ENCODE measurements around the gene DENND5B. TPM values are rescaled to one million over a fixed set of nuclear protein-coding genes. Genes with fewer than 3 reads are reported as not detected.

DENND5B gene
- total and polyA plus RNA-seq, 4 donors, result 4.5 to 23.1 (median 9.3) TPM

DNA sequence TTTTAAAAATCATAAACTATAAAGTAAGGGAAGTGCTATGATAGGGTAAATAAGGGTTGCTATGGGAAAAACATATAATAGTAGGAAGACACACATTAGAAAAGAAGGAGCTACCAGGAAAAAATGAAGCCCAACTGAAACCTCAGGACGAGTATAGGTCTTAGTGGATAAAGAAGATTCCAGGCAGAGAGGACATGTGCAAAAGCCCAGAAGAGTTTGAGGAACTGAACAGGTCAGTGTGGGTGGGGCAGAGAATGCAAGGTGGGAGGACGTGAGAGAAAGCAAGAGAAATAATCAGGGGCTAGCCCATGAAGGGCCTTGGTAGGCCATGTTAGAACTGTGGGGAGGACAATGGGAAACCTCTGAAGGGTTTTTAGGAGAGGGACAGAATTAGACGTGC, 109.5 kb downstream of the DENND5B start:
- Histone ChIP-seq H3K9me3 (ENCODE audit: control insufficient read depth in 4 of 4, low read length in 3 of 4) (no peaks in the 10 kb centered on the region), H3K4me1 (ENCODE audit: control insufficient read depth in 4 of 4, insufficient read depth in 4 of 4, low read length in 3 of 4) (peaks cover 3 to 17% (median 11%) of the 10 kb centered on the region in 4 donors), H3K27me3 (ENCODE audit: control insufficient read depth in 4 of 4, insufficient read depth in 4 of 4, low read length in 3 of 4) (no peaks in the 10 kb centered on the region), H3K4me3 (ENCODE audit: low read depth in 1 of 3, low read length in 3 of 3) (no peak overlapping the region), H3K27ac (ENCODE audit: low read depth in 1 of 2, low read length in 2 of 2) (no peak overlapping the region), H3K36me3 (ENCODE audit: control insufficient read depth in 4 of 4, insufficient read depth in 3 of 4, low read depth in 1 of 4, low read length in 3 of 4) (peaks cover 0 to 3% (median 1%) of the 10 kb centered on the region in 4 donors), H3K9ac (ENCODE audit: low read depth in 1 of 2, low read length in 2 of 2) (no peak overlapping the region)
- 85% methylated on average over 3 of the region's 3 CpGs for WGBS
- TF ChIP-seq HNF4G (IDR thresholded peaks at IDR 0.05) (no peak), GABPA (IDR thresholded peaks at IDR 0.05 in 1 of 2, conservative IDR thresholded peaks at IDR 0.05 in 1 of 2) (no peak), TAF1 (conservative IDR thresholded peaks at IDR 0.05) (no peak), EGR1 (IDR thresholded peaks at IDR 0.05; ENCODE audit: low read depth in 2 of 2) (no peak), HNF4A (conservative IDR thresholded peaks at IDR 0.05) (no peak), ZBTB33 (IDR thresholded peaks at IDR 0.05) (no peak), ATF3 (IDR thresholded peaks at IDR 0.05) (no peak), FOXA2 (IDR thresholded peaks at IDR 0.05) (no peak), JUND (IDR thresholded peaks at IDR 0.05) (no peak), NR2F2 (IDR thresholded peaks at IDR 0.05) (no peak), SP1 (IDR thresholded peaks at IDR 0.05) (no peak), REST (IDR thresholded peaks at IDR 0.05) (no peak), FOXA1 (IDR thresholded peaks at IDR 0.05) (no peak), RXRA (IDR thresholded peaks at IDR 0.05) (no peak)
- DNase-seq (ENCODE audit: low spot score), result no peak

DNA sequence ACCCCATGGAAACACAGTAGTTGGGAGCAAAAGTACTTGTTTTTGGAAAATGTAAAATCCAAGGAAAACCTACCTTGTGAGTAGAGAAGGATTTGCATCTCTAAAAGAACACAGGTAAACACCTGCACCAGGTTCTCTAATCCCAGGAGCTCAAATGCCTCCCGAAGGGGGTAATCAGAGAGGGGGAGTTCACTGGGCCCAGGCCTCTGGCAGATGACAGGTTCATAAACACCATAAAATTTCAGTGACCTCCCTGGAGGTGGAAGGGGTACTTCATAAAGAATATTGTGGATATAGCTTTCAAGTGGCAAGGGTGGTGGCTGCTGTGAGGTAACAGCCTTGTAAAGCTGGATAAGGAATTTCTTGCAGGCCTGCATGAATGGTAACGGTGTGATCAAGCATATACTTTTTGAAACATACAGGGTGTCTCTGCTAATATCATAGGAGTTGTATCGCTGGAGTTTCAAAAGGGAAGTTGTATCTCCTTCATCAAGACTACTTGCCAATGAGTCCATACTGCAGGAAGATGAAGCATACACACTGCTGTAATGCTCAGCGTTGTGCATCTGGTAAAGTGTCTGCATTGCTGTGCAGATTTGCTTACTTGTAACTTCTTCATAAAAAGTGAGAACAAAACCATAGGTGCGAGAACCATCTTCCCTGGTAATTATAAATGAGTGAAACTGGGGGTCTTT, 111.3 kb downstream of the DENND5B start:
- H3K4me1 ChIP-seq (ENCODE audit: control insufficient read depth in 4 of 4, insufficient read depth in 4 of 4, low read length in 3 of 4), result peaks cover 9 to 32% (median 24%) of the 10 kb centered on the region in 4 donors
- no peak overlapping the region for H3K27ac ChIP-seq (ENCODE audit: low read depth in 1 of 2, low read length in 2 of 2)
- no peak overlapping the region for H3K4me3 ChIP-seq (ENCODE audit: low read depth in 1 of 3, low read length in 3 of 3)
- no peak for DNase-seq (ENCODE audit: low spot score)
- 91% methylated on average over 5 of the region's 5 CpGs for WGBS
- H3K9me3 ChIP-seq (ENCODE audit: control insufficient read depth in 4 of 4, low read length in 3 of 4), result no peaks in the 10 kb centered on the region
- H3K27me3 ChIP-seq (ENCODE audit: control insufficient read depth in 4 of 4, insufficient read depth in 4 of 4, low read length in 3 of 4), result no peaks in the 10 kb centered on the region
- H3K9ac ChIP-seq (ENCODE audit: low read depth in 1 of 2, low read length in 2 of 2), result no peak overlapping the region
- peaks cover 0 to 3% (median 0%) of the 10 kb centered on the region in 4 donors for H3K36me3 ChIP-seq (ENCODE audit: control insufficient read depth in 4 of 4, insufficient read depth in 3 of 4, low read depth in 1 of 4, low read length in 3 of 4)
- TF ChIP-seq EGR1 (IDR thresholded peaks at IDR 0.05; ENCODE audit: low read depth in 2 of 2) (no peak), YY1 (IDR thresholded peaks at IDR 0.05) (no peak), CTCF (IDR thresholded peaks at IDR 0.05; ENCODE audit: low read depth, low read length, missing input control) (no peak), ATF3 (IDR thresholded peaks at IDR 0.05) (no peak), SP1 (IDR thresholded peaks at IDR 0.05) (no peak), TAF1 (conservative IDR thresholded peaks at IDR 0.05) (no peak), REST (IDR thresholded peaks at IDR 0.05) (no peak), NR2F2 (IDR thresholded peaks at IDR 0.05) (no peak), JUND (IDR thresholded peaks at IDR 0.05) (no peak), HNF4G (IDR thresholded peaks at IDR 0.05) (no peak), GABPA (IDR thresholded peaks at IDR 0.05 in 1 of 2, conservative IDR thresholded peaks at IDR 0.05 in 1 of 2) (no peak), FOXA2 (IDR thresholded peaks at IDR 0.05) (no peak)
- TF ChIP-seq, protein P1, sequence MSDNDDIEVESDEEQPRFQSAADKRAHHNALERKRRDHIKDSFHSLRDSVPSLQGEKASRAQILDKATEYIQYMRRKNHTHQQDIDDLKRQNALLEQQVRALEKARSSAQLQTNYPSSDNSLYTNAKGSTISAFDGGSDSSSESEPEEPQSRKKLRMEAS (IDR thresholded peaks at IDR 0.05), result no peak

Data from liver (tissue), 9 donors.